Measurements from ENCODE around the gene OR1I1.

OR1I1 gene

GRCh38 chr19:15120135-15121026 lies 38.4 kb downstream of the OR1I1 start:
- DNase-seq: no peak

GRCh38 chr19:15122331-15123030 lies 40.5 kb downstream of the OR1I1 start:
- DNase-seq: no peak

GRCh38 chr19:15123031-15123890 lies 41.2 kb downstream of the OR1I1 start:
- no peak for DNase-seq

DNA sequence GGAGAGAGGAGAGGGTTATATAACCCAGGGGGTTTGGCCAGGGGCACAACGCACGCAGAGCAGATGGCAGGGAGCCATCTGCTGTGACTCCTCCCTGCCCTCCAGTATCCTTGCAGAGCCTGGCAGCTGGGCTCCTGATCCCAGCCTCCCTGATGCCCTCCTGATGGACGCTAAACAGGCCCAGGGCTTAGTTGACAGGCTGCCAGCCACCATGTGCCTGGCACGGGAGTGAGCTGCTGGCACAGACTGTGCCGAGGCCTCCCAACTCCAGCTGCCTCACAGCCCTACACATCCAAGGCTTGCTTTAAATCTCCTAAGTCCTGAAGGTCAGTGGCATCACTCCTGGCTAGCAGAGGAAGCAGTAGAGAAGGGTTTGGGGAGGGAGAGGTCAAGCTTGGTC lies 41.9 kb downstream of the OR1I1 start:
- no peak for DNase-seq

DNA sequence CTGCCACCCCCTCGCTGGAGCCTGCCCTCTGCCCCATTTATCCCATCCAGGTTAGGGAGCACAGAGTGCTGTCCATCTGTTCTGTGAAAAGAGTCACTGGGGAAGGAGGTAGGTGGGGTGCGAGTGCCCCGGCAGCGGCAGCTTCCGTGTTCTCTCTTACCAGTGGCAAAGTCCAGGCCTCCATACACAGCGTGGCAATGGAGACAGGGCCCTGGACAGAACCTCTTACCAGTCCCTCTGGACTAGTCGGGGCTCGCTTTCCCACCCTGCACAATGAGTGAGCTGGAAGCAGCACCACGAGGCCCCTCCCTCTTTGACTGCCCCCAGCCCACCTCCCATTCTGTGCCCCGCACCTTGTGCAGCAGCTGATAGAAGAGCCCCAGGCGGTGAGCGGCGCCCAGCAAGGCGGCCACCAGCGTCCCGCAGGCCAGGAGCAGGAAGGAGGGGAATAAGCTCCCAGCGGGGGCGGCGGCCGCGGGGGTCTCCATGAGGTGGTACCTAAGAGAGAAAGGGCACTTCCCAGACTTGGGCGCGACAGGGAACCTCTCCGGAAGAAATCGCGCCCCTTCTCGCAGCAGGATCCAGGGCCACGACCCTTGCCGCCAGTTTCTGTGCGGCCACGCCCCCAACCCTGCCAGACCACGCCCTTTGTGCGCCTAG lies 42.7 kb downstream of the OR1I1 start:
- DNase-seq: no peak

DNA sequence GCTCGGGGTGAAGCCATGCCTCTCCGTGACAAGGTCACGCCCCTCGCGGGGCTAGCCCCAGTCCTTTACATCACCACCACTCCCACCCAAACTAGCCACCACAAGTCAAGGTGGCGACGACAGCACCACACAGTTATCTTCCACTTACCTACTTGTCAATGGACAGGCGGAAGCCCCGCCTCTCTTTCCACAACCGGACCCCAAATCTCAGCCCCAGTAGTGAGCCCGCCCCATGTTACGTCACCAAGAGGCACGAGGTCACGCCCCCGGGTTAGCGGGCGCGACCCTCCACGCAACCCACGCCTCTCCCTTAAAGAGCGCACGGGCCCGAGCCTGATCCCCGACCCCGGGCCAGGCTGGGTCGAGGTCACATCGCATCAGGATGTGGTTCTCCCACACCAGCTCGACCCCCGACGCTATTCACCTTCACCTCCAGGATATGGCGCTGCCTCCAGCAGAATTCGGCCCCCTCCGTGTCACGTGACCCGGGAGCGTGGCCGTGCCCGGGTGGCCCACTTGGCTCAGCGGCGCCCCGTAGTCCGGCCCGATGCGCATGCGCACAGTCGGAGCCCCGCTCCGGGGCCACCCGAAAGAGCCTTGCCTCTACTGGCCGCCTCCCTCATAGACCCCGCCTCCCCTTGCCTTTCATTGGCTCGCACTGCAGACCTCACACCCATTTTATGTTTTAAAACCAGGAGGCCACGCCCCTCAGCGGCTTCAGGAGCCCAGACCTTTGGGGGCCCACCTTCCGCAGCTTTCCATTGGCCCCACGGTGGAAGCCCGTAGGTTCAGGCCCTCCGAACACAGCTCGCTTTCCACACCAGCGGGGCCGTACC lies 43.4 kb downstream of the OR1I1 start:
- DNase-seq: peak; percentile 94 to 95

GRCh38 chr19:15126131-15126910 lies 44.3 kb downstream of the OR1I1 start:
- DNase-seq: no peak

GRCh38 chr19:15128162-15128770 lies 46.3 kb downstream of the OR1I1 start:
- no peak for DNase-seq

DNA sequence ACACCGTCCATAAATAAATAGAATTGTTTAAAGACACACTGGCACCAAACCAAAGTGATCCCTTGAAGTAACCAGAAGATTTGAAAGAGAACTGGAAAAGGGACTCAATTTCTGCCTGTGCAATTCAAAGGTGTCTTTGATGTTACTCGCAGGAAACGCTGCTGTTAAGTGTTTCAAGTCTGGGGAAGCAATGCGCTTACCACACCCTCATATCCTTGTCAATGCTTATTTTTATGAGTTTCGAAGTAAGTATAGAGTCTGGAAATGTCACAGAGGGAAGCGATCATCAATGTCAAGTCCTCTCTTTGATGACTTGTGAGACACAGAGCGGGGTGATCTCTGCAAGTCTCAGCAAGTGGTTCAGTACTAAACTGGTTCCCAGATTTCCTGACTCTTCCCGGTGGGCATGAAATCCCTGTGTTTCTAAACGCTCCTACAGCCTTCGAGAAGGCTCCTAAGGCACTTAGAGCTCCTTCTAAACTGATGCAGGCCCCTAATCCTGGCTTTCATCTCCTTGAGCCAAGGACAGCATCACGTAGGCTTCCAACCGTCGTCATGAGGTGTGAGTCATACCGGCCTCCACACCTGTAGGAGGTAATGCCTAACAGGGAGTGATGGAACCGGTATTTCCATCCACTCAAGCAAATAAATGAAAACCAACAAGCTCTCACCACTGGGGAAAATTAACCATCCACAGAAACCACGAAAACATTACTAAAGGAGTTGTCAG lies 48.0 kb downstream of the OR1I1 start:
- no peak for DNase-seq

- DNase-seq: no peak
Observed at GRCh38 chr19:15136234-15136954, 54.4 kb downstream of the OR1I1 start.

GRCh38 chr19:15137777-15138176 lies 55.8 kb downstream of the OR1I1 start:
- DNase-seq: no peak

DNA sequence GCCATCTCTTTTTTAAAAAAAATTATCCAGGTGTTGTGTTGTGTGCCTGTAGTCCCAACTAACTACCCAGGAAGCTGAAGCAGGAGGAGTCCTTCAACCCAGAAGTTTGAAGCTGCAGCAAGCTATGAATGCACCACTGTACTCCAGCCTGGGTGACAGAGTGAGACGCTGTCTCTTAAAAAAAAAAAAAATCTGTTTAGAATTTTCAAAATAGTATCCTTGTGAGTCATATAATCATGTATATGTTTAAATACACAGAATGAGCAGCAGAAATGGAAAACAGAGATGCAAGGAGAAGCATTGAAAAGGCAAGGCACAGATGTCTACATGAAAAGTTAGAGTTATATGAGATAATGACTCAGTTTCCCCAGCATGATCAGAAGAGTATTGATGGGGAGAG lies 56.4 kb downstream of the OR1I1 start:
- DNase-seq: no peak

GRCh38 chr19:15141143-15141542 lies 59.1 kb downstream of the OR1I1 start:
- no peak for DNase-seq

GRCh38 chr19:15142313-15142712 lies 60.3 kb downstream of the OR1I1 start:
- no peak for DNase-seq

Measured in AML-193 (cell line).